Thyroid gland (tissue), 4 donors: ENCODE results near the gene RPL28.

Source experiments
- CTCF ChIP-seq, 6 experiments: fragments of 200-600 bp in 3 of 6; fragments of 450-650 bp in 3 of 6; sonication (generic) in 3 of 6; IDR thresholded peaks; one replicate each; pipeline ENCODE4 v1.5.1; 2016 to 2019; ENCODE audit warnings: antibody characterized with exemption in 6 of 6, mild to moderate bottlenecking in 2 of 6, inconsistent platforms in 1 of 6, moderate library complexity in 1 of 6
- POLR2A ChIP-seq, 2 donors: fragments of 450-650 bp; IDR thresholded peaks; one replicate each; pipeline ENCODE4 v1.6.1; 2017; ENCODE audit warnings: antibody characterized with exemption in 2 of 2, mild to moderate bottlenecking in 2 of 2, moderate library complexity in 1 of 2

DNA sequence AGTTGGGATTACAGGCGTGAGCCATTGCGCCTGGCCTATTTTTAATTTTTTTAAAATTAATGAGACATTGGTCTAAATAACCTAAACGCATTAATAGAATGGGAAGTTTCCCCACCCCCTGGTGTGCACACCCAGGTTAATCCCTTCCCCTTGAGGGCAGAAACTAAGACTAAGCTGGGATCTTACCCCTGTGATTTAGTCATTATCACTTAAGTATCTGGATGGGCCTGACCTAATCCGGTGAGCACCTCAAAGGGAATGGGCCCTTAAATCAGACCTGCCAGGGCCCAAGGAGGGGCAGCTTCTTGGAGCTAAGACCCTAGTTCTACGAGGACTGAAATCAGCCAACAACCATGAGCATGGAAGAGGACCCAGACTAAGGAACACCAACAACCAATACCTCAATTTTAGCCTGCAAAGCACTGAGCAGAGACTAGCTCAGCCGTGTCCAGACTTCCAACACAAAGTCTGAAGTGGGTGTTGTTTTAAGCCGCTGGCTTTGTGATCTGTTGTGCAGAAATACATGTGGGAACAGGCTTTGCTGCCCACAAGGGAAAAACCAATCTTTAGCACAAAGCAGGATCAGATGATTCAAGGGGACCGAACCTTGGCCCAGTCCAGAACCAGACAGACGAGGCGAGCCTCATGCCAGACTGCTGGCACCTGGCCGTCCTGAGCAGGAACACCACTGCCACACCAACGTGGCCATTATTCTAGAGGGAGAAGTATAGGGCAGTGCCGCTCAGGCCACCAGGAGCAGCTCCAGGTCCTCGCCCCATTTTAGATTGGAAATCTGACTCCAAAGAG is 14.8 kb downstream of the RPL28 start:
- TF ChIP-seq POLR2A (IDR thresholded peaks at IDR 0.05) = no peak
- no peak for TF ChIP-seq CTCF (IDR thresholded peaks at IDR 0.05)
